NT2/D1 (cell line): ENCODE results near the gene SPATA2L.

Source experiments
- SUZ12 ChIP-seq: IDR thresholded peaks from 2 replicates; pipeline ENCODE4 v1.6.1; 2011; ENCODE audit not compliant: insufficient read length, insufficient read depth; ENCODE audit errors: extremely low read depth
- YY1 ChIP-seq: IDR thresholded peaks from 2 replicates; pipeline ENCODE4 v1.6.1; 2011; ENCODE audit not compliant: insufficient read length, insufficient read depth
- ZNF274 ChIP-seq: IDR thresholded peaks from 2 replicates; pipeline ENCODE4 v1.6.1; 2011; ENCODE audit warnings: mild to moderate bottlenecking, low read depth, low read length

- TF ChIP-seq ZNF274 = no peak
- no peak for TF ChIP-seq SUZ12
- TF ChIP-seq YY1 = no peak
Observed at GRCh38 chr16:89738538-89739317, 37.2 kb upstream of the SPATA2L start.
